Smooth muscle cell of the pulmonary artery (primary cell): ENCODE data around the gene AKR1B1. TPM values are rescaled to one million over a fixed set of nuclear protein-coding genes. Genes with fewer than 3 reads are reported as not detected.

Experiments used
- total RNA-seq: library from RNA; depleted of rRNA; stranded (reverse); fragments of >200 nt; gene quantifications from 2 replicates; pipeline ENCODE4 v1.2.3, GENCODE V29; 2014

AKR1B1 gene
- 46.7 and 87.0 TPM in 2 replicates for total RNA-seq

DNA sequence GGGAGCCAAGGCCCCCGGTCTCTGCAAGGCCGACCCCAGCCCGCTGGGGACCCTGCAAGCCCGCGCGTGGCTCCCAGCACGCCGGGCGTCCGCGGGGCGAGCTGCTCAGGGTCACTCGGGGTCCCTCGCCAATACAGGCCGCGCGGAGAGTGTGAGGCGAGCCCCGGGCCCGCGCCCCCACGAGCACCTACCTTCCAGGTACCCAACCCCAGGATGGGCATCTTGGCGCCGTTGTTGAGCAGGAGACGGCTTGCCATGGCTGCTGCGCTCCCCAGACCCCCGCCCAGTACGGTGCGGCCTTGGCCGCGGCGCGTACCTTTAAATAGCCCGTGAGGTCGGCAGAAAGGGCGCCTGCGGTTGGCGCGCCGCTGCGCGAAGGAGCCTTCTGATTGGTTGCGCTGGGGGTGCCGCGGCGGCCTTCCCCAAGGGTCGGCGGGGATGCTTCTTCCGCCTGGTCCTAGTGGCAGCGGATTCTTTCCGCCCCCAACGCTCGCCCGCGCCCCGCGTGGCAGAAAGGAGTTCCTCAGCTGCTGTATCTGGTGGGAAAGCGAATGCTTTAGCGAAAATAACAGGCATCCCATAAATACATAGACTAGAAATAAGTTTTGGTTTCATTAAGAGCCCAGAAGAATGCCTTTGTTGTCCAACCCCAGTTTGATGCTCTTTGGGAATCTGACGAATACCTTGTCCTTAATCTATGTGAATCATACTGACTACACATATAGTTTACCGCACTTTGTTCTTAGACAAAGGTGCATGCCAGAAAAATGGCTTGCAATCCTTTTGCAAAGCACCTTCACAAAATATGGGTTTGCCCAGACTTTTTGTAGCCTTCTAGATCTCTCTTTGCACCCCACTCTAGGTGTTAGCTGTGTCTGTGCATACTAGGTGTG lies at the start of gene AKR1B1:
AKR1B1 (minus strand) TSS at position 295 of the 893 bp plus-strand sequence; CDS start at position 257, 38 bp downstream.

Other genes starting within 250 kb of the AKR1B1 start
- gene SLC35B4, start 142.2 kb downstream of the AKR1B1 start, total RNA-seq, result 17.1 and 19.8 TPM in 2 replicates
- gene AKR1B10, start 68.5 kb upstream of the AKR1B1 start, total RNA-seq, result 1.8 and 3.3 TPM in 2 replicates
- 0.07 TPM in 1 of 2 replicates, not detected in the other for gene AKR1B15, start 90.0 kb upstream of the AKR1B1 start, total RNA-seq
- gene BPGM, start 187.8 kb upstream of the AKR1B1 start, total RNA-seq, result 36.8 and 37.9 TPM in 2 replicates